Measurements from ENCODE around the gene EGFL8.

DNA sequence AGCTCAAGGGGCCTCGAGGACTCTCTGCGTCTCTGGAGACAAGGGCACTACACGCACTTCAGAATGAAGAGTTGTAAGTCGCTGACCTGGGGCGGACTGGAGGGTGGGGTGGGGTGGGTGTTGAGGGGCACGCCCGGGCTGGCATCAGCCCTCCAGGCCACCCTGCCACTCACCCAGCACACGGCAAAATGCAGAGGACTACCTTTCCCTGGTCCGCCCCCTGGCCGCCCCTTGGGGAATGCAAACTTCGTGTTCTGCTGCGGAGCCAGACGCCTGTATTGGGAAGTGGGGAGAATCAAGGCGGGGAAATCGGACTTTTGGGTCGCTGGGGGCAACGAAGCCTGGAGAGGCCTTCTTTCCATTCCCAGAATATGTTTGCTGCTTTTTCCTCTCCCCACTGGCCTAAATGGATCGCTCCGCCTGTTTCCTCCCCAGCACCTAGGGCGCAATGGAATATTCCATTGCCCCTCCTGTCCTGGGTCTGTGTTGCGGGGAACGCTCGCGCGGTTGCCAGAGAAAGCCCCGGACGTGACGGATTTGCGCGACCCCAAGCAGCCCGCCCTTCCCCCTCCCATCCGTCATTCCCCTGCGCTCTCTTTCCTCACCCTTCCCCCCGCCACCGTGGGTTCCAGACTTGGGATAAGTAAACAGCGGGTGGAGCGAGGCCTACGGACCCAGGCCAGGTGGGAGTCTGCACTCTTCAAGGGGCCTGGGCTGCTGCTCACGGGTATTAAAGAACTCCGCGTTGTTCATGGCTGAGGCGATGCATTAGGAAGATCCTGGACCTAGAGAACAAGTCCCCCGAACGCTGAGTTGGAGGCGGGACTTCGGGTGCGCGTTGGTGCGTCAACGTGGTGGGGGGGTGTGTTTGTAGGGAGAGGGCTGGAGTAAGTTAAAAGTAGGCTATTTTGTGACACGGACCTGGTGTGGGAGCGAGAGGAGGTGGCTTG is 10.6 kb upstream of the EGFL8 start, which contains the start of gene PPT2:
- TF ChIP-seq REST (IDR thresholded peaks at IDR 0.05; ENCODE audit: low read depth) (no peak), EP300 (IDR thresholded peaks at IDR 0.05; ENCODE audit: borderline replicate concordance) (peak; percentile 59; the same call in 1 of the 2 replicates), NFIC (IDR thresholded peaks at IDR 0.05) (no peak), USF1 (IDR thresholded peaks at IDR 0.05) (no peak), TEAD4 (IDR thresholded peaks at IDR 0.05) (no peak; the same call in 1 of the 2 replicates), YY1 (IDR thresholded peaks at IDR 0.05; ENCODE audit: low read depth) (no peak)
